HG02981 (cell line): ENCODE measurements around the gene MFAP3.
"Not testable (repeated sequence)": the region's sequence is repeated elsewhere in the genome, so short reads cannot be mapped to it uniquely, and the experiment has no call there.

ENCODE experiments used
- ATAC-seq: cut with Tn5 transposase; IDR thresholded peaks from one replicate; pipeline ENCODE4 v1.9.1; 2021; ENCODE audit warnings: mild to moderate bottlenecking, moderate library complexity; ENCODE audit not compliant: unreplicated experiment

Gene MFAP3

DNA sequence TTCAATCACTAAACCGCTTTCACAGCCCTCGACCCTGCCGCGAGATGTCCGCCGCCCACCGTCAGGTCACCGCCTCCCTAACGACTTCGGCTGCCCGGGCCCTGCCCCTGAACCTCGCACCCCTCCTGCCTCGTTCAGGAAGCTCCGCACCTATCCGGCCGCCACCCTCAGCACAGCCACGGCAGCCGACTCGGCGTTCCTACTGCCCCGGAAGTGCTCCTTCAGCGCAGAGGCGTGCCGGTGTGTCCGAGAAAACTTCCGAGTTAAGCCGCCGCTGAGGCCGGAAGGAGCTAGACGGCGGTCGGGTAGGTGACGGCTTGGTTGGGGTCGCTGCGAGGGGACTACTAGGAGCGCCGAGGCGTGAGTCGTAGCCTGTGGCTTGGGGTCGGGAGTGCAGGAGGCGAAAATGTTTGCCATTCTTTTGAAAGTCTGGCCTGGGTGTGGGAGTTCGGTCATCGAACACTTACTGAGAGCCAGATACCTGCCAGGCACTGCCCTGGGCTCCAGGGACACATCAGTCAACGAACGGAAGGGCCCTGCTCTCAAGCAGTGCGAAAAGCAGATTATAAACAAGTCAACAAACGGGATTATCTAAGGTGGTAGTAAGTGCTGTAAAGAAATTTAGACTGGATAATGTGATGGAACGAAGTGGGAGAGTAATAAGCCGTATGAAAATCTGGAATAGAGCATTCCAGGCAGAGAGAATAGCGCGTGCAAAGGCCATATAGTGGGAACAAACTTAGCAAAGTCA, at the start of gene MFAP3, which contains the start of gene FAM114A2:
Gene MFAP3 (plus strand): TSS at position 261 of the 751 bp plus-strand sequence. CDS start 10,756 bp downstream, outside the sequence.
Gene FAM114A2 (minus strand): TSS at position 204 of the 751 bp plus-strand sequence. CDS start 3,957 bp downstream, outside the sequence.
- peak; percentile 98 for ATAC-seq

- ATAC-seq: no peak
Measured at GRCh38 chr5:153991168-153991567, 47.6 kb upstream of the MFAP3 start.

GRCh38 chr5:153998010-153998409, 40.8 kb upstream of the MFAP3 start:
- ATAC-seq: no peak

- ATAC-seq: no peak
Measured at GRCh38 chr5:153998768-153999167, 40.0 kb upstream of the MFAP3 start.

DNA sequence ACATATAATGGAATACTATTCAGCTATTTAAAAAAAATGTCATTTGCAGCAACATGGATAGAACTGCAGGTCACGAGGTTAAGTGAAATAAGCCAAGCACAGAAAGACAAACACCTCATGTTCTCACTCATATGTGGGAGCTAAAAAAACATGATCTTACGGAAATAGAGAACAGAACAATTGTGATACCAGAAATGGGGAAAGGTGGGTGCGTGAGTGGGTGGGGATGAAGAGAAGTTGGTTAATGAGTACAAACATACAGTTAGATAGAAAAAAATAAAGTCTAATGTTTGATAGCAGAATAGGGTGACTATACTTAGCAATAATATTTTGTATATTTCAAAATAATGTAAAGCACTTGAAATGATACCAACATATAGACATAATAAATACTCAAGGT, 38.8 kb upstream of the MFAP3 start:
- ATAC-seq: no peak

DNA sequence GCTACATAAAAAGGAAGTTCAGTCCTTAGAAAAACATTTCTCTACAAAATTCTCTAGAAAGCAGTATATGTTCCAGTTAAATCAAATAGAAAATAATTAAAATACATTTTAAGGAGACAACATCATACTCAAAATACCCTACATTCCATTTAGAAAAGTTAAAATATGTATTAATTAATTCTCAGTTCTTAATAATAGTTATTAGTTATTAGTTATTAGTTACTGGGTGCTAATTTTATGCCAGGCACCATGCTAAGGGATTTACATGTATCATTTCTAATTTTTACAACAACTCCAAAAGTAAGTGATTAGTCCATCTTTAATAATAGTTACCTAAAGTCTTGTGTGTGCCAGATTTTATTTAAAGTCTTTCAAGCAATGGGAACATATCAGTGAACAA, 38.1 kb upstream of the MFAP3 start:
- ATAC-seq: no peak

GRCh38 chr5:154002093-154002492, 36.7 kb upstream of the MFAP3 start:
- ATAC-seq: no peak

DNA sequence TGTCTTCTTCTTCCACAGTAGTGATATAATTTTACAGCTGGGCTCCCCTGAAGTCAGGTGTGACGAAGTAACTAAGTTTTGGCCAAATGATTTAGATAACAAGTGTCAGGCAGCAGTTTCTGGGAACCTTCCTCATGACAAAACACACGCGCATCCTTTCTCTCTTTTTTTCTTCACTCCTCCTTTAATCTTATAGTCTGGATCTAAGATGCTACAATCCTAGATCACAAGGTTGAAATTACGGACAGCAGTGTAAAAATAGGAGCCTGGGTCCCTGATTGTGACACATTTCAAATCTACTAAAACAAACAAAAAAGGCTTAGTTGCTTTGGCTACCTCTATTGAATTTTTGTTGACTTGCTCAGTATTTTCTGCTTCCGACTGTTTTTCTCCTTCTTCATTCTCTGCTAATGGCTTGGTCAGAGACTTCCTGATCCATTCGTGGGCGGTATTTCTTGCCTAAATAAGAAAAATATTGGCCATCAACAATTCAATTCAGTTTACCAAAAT, 36.2 kb upstream of the MFAP3 start:
- ATAC-seq: no peak

GRCh38 chr5:154005648-154006047, 33.1 kb upstream of the MFAP3 start:
- no peak for ATAC-seq

- no peak for ATAC-seq
Measured at GRCh38 chr5:154010660-154011059, 28.1 kb upstream of the MFAP3 start.

DNA sequence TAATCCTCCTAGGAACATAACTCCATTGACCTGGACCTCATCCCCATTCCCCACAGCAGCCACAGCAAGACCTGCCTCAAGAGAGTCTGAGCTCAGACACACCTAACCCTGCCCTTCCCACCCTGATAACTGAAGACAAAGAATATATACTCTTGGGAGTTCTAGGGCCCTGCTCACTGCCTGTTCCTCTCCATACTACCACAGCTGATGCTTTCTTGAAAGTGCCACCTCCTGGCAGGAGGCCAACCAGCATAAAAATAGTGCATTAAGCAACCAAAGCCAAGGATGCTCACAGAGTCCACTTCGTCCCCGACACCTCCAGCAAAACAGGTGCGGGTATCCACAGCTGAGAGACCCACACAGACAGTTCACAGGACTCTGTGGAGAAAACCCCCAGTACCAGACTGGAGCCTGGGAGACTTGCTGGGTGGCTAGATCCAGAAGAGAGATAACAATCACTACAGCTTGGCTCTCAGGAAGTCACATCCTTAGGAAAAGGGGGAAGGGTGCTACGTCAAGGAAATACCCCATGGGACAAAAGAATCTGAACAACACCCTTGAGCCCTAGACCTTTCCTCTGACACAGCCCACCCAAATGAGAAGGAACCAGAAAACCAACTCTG, 23.6 kb upstream of the MFAP3 start:
- no peak for ATAC-seq

GRCh38 chr5:154018919-154019318, 19.8 kb upstream of the MFAP3 start:
- not testable (repeated sequence) for ATAC-seq

DNA sequence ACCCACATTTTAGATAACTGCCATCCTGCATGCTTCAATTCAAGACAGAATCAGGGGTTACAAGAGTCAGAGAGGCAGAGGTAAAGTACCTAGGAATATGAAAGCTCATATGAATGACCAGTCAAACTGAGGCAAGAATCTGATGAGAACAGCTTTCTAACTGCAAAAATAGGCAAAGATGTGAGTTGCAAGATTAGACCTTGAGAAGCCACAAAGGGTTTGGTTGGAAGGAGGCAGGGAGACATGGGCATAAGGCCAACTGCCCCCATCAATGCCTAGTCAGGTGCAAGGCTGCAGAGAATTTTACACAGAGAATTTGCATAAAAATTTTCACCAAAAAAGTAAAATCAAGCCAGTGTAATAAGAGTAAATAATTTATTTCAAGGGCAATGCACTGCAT, 12.8 kb upstream of the MFAP3 start:
- no peak for ATAC-seq

DNA sequence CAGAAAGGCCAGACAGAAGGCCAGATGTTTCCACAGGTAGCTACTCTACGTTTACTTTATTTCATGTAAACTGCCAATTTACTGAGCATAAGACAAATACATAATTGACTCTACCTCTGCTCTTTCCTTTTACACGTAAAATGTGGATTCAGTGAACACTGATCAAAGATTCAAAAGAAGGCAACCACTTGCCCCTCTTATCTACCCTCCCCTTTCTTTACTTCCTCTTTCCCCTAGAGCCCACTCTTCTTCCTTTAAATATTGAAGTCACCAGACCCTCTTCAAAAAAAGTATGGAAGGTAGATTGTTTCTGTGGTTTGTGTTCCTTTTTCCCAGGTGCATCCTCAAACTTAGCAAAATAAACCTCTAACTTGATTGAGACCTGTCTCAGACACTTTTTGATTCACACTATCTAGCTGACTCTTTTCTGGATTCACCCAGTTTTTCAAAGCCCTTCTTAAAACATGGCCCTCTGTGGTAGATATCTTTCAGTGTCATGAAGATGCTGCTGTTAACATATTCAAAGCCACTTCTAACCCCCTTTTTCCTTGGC, 6.8 kb upstream of the MFAP3 start:
- ATAC-seq: no peak

DNA sequence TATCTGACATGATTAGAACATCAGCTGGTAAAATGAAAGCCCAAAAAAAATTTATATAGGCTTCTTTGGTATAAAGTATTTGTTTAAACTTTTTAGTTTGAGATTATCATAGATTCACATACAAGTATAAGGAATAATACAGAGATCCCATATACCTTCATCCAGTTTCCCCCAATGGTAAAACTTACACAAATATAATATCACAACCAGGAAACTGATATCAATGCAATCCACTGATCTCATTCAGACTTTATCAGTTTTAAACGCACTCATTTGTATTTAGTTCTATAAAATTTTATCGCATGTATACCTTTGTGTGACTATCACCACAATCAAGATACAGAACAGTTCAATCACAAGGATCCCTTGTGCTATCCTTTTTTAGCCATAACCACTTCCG, 3.8 kb upstream of the MFAP3 start:
- no peak for ATAC-seq

DNA sequence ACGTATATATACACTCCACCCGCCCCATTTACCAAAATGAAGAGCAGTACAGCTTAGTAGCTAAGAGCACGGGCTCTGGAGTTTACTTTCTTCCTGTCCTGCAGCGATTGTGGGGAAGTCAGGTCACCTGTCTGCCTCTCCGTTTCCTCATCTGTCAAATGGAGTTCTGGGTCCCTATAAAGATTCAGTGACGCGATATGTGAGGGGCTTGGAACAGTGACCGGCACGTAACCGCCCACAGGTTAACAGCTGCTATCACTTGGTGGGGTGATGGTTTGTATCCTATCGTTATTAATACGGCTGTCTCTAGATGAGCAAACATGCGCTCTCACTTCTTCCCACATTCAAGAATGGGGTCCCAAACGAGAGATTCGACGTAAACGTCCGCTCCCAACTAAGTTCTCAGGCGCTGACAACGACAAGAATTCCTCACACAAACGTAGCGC, 483 bp upstream of the MFAP3 start:
- peak; percentile 50 for ATAC-seq

- no peak for ATAC-seq
Measured at GRCh38 chr5:154039458-154039829, 677 bp downstream of the MFAP3 start.

- ATAC-seq: no peak
Measured at GRCh38 chr5:154042766-154043165, 4.0 kb downstream of the MFAP3 start.

GRCh38 chr5:154044099-154044498, 5.3 kb downstream of the MFAP3 start:
- ATAC-seq: no peak

DNA sequence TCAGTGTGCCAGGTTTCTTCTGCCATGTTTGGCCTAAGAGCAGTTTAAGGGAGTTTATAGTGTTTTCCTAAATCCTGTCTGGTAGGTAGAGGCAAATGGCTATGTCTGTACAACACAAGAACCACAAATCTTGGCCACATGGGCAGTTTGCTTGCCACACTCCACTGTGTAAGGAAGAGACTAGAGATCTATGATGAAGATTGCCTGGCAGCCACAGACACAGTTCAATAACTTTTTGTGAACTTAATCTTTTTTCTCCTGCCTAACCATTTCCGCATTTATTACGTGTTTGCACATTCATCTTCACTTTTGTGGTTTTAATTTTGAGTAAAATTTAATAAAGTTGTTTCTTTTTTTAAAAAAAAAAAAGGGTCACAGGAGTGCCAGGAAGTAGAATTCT, 5.8 kb downstream of the MFAP3 start:
- ATAC-seq: no peak

DNA sequence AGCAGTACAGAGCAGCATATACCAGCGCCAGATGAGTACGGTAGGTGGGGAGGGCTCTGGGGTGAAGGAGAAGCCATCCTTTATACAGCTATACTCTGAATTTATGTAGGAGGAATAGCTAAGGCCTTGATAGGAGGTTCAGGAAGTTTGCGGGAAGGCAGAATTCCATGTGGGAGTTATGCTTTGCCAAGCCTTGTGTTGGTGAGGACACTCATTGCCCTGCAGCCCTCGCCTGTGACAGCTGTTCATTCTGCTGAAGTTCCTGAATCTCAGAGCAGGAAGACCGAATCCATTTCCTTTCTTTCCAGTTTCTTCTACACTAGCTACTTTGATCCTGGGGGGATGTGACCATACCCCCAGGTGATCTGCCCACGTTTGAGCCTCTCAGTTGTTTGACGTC, 7.7 kb downstream of the MFAP3 start:
- no peak for ATAC-seq

GRCh38 chr5:154047324-154047723, 8.6 kb downstream of the MFAP3 start:
- no peak for ATAC-seq
